GM06990 (cell line): ENCODE measurements around the gene FBXO33.

Source experiments
- DNase-seq: peaks from one replicate; pipeline ENCODE4 v3.0.0-alpha.2; 2011; ENCODE audit not compliant: insufficient read length; ENCODE audit errors: extremely low read depth
- H3K27me3 ChIP-seq: replicated peaks from 2 replicates; pipeline ENCODE4 v1.6.0; 2011; ENCODE audit warnings: low read length; ENCODE audit not compliant: control insufficient read depth, insufficient read depth
- H3K36me3 ChIP-seq: 2 replicates; pipeline ENCODE4 v1.5.1; 2011; ENCODE audit warnings: low read length; ENCODE audit not compliant: control insufficient read depth, insufficient read depth
- H3K4me3 ChIP-seq: replicated peaks from 2 replicates; pipeline ENCODE4 v1.5.1; 2011; ENCODE audit warnings: low read depth, mild to moderate bottlenecking, control low read depth, low read length
- TF ChIP-seq, protein P1 (sequence below): IDR thresholded peaks from 2 replicates; pipeline ENCODE4 v1.5.1; 2011; ENCODE audit warnings: low read length, control low read depth, mild to moderate bottlenecking, inconsistent platforms; ENCODE audit not compliant: insufficient read depth, poor library complexity, severe bottlenecking

FBXO33 gene

DNA sequence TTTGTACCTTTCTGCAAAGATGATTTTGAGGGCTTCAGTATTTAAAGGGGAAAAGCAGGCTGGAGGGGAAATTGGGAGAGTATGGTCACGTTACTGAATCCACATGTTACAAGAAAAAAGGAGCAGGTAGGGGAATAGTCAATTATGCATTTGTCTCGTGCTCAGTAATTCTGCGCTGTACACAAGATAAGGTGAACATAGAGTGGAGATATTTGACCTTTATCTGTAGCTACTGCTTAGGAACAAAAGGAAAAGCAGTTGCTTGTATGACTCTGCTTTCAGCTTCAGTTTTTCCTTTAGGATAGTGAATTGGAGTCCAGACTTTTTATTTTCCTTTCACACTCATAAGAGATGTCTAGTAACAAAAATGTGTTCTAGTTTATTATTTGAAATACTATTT, 49.8 kb downstream of the FBXO33 start:
- DNase-seq = no peak
- TF ChIP-seq, protein P1, sequence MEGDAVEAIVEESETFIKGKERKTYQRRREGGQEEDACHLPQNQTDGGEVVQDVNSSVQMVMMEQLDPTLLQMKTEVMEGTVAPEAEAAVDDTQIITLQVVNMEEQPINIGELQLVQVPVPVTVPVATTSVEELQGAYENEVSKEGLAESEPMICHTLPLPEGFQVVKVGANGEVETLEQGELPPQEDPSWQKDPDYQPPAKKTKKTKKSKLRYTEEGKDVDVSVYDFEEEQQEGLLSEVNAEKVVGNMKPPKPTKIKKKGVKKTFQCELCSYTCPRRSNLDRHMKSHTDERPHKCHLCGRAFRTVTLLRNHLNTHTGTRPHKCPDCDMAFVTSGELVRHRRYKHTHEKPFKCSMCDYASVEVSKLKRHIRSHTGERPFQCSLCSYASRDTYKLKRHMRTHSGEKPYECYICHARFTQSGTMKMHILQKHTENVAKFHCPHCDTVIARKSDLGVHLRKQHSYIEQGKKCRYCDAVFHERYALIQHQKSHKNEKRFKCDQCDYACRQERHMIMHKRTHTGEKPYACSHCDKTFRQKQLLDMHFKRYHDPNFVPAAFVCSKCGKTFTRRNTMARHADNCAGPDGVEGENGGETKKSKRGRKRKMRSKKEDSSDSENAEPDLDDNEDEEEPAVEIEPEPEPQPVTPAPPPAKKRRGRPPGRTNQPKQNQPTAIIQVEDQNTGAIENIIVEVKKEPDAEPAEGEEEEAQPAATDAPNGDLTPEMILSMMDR = no peak
- H3K27me3 ChIP-seq = no peaks in the 10 kb centered on the region
- H3K36me3 ChIP-seq = no peaks in the 10 kb centered on the region
- H3K4me3 ChIP-seq = no peak overlapping the region

DNA sequence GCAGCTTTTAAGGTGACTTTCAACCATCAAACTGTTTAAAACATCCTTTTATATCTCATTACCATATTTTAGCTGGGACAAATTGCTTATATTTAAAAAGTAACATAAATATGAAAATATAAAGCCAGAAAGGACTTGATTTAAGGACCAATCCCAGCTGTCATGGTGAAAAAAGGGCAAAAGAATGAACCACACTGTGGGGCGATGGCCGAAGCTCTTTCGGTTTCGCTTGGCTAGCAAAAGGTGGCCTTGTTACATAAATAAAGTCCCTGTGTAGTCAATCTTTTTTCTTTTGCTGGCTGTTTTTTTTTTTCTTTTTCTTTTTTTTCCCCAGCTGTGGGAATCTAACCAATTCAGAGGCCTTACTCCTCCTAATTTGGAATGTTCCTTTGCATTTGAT, 50.9 kb downstream of the FBXO33 start:
- no peaks in the 10 kb centered on the region for H3K36me3 ChIP-seq
- no peaks in the 10 kb centered on the region for H3K27me3 ChIP-seq
- TF ChIP-seq, protein P1 = no peak
- DNase-seq = no peak
- H3K4me3 ChIP-seq = no peak overlapping the region

DNA sequence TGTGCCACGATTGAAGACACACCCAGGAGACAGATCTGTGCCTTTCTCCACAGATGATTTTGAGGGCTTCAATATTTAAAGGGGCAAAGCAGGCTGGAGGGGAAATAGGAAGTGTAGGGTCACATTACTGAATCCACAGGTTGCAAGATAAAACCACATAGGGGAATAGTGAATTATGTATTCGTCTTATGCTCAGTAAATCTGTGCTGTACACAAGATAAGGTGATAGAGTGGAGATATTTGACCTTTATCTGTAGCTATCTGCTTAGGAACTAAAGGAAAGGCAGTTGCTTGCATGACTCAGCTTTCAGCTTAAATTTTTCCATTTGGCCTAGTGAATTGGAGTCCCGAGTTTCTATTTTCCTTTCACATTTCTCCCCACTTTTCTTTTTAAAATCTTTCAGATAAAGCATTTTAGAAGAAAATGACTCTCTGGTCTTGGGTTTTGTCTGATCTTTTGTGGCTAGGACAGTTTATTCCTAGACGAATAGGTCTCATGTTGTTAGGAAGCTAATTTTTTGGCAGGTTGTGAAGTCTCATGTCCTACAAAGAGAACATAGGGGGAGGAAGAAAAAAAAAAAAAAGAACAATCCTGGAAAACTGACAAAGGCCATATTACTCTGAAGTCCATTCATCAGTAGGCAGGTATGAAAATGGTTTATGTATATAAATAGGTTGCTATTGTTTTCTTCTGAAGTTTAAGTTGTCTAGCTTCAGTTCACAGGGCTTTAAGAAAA, 55.4 kb downstream of the FBXO33 start:
- DNase-seq = no peak
- Histone ChIP-seq H3K4me3 (no peak overlapping the region), H3K36me3 (no peaks in the 10 kb centered on the region), H3K27me3 (no peaks in the 10 kb centered on the region)
- TF ChIP-seq, protein P1 = no peak

DNA sequence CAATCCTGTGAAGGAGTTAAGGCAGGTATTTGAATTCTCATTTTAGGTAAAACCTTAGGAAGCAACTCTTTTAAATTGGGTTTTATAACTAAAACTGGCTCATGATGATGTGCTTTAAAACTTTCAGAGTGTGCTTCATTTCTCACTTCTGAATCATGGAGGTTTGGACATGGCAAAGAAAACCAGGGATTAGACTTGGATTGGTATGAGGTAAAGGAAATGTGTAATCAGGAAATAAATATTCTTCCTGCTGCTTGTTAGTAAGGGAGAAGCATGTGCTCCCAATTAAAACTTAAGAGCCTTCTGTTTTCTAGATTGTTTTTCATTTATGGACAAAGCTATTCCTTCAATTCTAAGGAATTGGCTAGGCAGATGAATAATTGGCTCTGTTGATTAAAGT, 57.4 kb downstream of the FBXO33 start:
- Histone ChIP-seq H3K27me3 (no peaks in the 10 kb centered on the region), H3K36me3 (no peaks in the 10 kb centered on the region), H3K4me3 (no peak overlapping the region)
- TF ChIP-seq, protein P1 = no peak
- DNase-seq = no peak

DNA sequence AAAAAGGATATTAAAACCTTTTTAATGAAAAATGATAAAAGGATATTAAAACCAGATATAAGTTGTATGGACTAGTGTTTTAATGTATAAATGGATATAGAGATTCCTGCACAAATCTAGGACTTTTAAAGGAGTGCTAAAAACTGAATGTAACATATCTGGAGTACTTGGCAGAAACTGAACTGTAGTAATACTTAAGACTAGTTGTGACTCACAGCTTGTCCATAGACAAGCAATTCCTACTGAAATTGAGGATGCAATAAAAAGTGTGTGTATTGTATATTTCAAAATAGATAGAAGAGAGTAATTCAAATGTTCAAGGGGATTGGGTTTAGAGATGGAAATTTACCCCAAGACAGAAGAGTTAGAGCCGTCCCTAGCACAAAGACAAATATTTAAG, 59.6 kb downstream of the FBXO33 start:
- H3K36me3 ChIP-seq = no peaks in the 10 kb centered on the region
- TF ChIP-seq, protein P1 = no peak
- DNase-seq = no peak
- H3K4me3 ChIP-seq = no peak overlapping the region
- H3K27me3 ChIP-seq = no peaks in the 10 kb centered on the region

DNA sequence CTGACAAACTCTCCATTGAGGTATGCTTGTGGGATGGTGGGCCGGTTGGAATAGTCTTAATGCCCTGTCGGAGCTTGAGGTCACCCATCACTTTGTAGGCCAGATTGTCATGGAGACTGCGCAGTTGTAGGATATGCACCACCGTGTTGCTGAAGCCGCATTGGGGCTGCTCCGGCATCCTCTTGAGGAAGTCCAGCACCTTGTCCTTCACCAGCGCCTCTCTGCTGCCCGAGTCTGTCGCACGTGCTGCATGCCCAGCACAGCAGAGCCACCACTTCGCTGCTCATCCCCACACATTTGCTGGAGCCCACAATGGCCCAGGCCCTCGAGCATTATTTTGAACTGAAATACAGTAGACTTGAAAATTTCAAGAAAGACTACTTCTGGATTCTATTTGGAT, 61.8 kb downstream of the FBXO33 start:
- H3K27me3 ChIP-seq = no peaks in the 10 kb centered on the region
- TF ChIP-seq, protein P1 = no peak
- H3K36me3 ChIP-seq = no peaks in the 10 kb centered on the region
- DNase-seq = no peak
- H3K4me3 ChIP-seq = no peak overlapping the region
